ENCODE results near the gene NTSR2. TPM values are rescaled to one million over a fixed set of nuclear protein-coding genes. Genes with fewer than 3 reads are reported as not detected.

Gene NTSR2
- total RNA-seq, 2 donors from 2014 or later = not detected

DNA sequence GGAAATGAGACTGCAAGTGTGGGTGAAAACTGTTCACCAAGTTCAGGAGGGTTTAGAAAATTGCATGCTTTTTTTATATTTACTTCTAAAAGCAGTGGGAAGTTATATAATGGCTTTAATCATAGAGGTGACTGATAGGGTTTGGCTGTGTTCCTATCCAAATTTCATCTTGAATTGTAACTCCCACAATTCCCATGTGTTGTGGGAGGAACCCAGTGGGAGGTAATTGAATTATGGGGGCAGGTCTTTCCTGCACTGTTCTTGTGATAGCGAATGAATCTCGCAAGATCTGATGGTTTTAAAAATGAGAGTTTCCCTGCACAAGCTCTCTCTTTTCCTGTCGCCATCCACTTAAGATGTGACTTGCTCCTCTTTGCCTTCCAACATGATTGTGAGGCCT lies 35.7 kb upstream of the NTSR2 start:
- Histone ChIP-seq H3K9me3 (no peaks in the 10 kb centered on the region), H3K4me3 (no peak overlapping the region), H3K36me3 (no peaks in the 10 kb centered on the region), H3K27ac (no peak overlapping the region), H3K4me1 (ENCODE audit: control insufficient read depth in 1 of 2, low read depth in 2 of 2) (peaks cover 4 to 18% of the 10 kb centered on the region in 2 donors), H3K27me3 (replicated peaks; ENCODE audit: insufficient read depth) (no peaks in the 10 kb centered on the region)
- TF ChIP-seq CTCF (IDR thresholded peaks at IDR 0.05) = no peak
- ATAC-seq (ENCODE audit: insufficient number of reproducible peaks, low FRiP score, low read depth) (no peak), DNase-seq (ENCODE audit: low spot score) (no peak)

GRCh38 chr2:11705063-11705462 lies 35.1 kb upstream of the NTSR2 start:
- no peak for TF ChIP-seq CTCF (IDR thresholded peaks at IDR 0.05)

DNA sequence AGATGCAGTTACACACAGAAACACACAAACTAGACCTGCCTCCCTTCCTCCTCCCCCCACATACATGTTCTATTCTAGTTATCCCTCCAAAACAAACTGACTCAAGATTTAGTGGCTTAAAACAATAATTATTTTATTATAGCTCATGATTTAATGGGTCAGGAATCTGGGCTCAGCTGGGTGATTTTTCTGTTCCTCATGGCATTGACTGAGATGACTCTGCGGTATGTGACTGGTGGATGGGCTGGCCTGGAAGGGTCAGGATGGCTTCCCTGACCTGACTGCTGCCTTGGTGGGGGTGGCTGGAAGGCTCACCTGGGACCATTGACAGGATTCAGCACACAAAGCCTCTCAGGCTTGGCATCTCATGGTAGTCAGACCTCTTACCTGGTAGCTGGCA lies 33.7 kb upstream of the NTSR2 start:
- DNase-seq (ENCODE audit: low spot score) (no peak), ATAC-seq (ENCODE audit: insufficient number of reproducible peaks, low FRiP score, low read depth) (peak; percentile 18)
- peaks cover 0 to 4% of the 10 kb centered on the region in 2 donors for H3K4me1 ChIP-seq (ENCODE audit: control insufficient read depth in 1 of 2, low read depth in 2 of 2)
- no peaks in the 10 kb centered on the region for H3K27me3 ChIP-seq (replicated peaks; ENCODE audit: insufficient read depth)
- H3K27ac ChIP-seq = no peak overlapping the region
- no peaks in the 10 kb centered on the region for H3K36me3 ChIP-seq
- no peak for TF ChIP-seq CTCF (IDR thresholded peaks at IDR 0.05)
- H3K9me3 ChIP-seq = no peaks in the 10 kb centered on the region
- no peak overlapping the region for H3K4me3 ChIP-seq

More at GRCh38 chr2:11705063-11705462, 35.1 kb upstream of the NTSR2 start:
- no peaks in the 10 kb centered on the region for H3K9me3 ChIP-seq
- H3K4me1 ChIP-seq (ENCODE audit: control insufficient read depth in 1 of 2, low read depth in 2 of 2) = peaks cover 2 to 12% of the 10 kb centered on the region in 2 donors
- DNase-seq (ENCODE audit: low spot score) (no peak), ATAC-seq (ENCODE audit: insufficient number of reproducible peaks, low FRiP score, low read depth) (no peak)
- H3K27ac ChIP-seq = no peak overlapping the region
- H3K36me3 ChIP-seq = no peaks in the 10 kb centered on the region
- no peaks in the 10 kb centered on the region for H3K27me3 ChIP-seq (replicated peaks; ENCODE audit: insufficient read depth)
- H3K4me3 ChIP-seq = no peak overlapping the region

DNA sequence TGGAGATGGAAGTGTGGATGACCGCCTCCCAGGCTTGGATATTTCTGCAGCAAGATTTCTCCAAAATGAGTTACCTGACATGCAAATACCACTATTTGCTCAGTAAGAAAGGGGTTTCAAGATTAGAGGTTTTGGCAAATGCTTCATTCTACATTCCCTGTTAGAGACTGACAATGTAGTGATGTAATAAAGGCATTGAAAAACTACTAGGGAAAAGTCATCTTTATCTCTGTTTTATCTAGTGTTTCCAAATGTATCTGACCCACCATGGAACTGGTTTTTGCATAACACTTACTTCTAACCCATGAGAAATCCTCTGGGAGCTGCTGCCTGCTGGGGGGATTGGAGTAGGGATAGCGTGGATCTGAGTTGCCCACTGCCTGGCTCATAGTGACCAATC lies 33.0 kb upstream of the NTSR2 start:
- ATAC-seq (ENCODE audit: insufficient number of reproducible peaks, low FRiP score, low read depth) = no peak
- TF ChIP-seq CTCF (IDR thresholded peaks at IDR 0.05) = no peak
- H3K4me3 ChIP-seq = no peak overlapping the region
- no peaks in the 10 kb centered on the region for H3K36me3 ChIP-seq
- peaks cover 2 to 12% of the 10 kb centered on the region in 2 donors for H3K4me1 ChIP-seq (ENCODE audit: control insufficient read depth in 1 of 2, low read depth in 2 of 2)
- no peak overlapping the region for H3K27ac ChIP-seq
- no peaks in the 10 kb centered on the region for H3K9me3 ChIP-seq
- DNase-seq (ENCODE audit: low spot score) = no peak
- no peaks in the 10 kb centered on the region for H3K27me3 ChIP-seq (replicated peaks; ENCODE audit: insufficient read depth)

DNA sequence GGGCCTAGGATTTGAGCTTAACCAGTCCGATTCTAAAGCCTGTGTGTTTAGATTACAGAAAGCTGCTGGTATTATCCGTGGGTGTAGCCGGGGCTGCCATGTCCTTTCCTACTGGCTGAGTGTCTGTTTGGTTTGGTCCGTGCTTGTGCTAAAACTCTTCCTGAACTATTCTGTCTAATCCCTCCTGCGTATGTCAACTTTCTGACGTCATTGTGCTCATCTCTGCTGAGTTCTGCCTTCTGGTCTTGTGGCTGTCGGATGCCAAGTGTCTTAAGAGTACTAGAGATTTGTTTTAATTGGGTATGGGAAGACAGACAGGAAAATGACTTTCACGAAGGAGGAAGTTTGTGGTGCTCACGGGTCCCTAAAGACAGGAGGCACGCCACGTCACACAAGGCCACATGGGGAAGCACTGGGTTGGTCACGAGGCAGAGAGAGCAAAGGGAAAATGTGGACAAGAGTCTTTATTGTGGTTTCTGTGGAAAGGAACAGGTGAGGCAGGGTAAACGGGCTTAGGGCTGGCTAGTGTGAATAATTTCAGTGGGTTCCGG lies 31.8 kb upstream of the NTSR2 start:
- Histone ChIP-seq H3K36me3 (no peaks in the 10 kb centered on the region), H3K27me3 (replicated peaks; ENCODE audit: insufficient read depth) (no peaks in the 10 kb centered on the region), H3K4me1 (ENCODE audit: control insufficient read depth in 1 of 2, low read depth in 2 of 2) (peaks cover 13 to 23% of the 10 kb centered on the region in 2 donors), H3K4me3 (no peak overlapping the region), H3K27ac (no peak overlapping the region), H3K9me3 (no peaks in the 10 kb centered on the region)
- ATAC-seq (ENCODE audit: insufficient number of reproducible peaks, low FRiP score, low read depth) (no peak), DNase-seq (ENCODE audit: low spot score) (no peak)
- TF ChIP-seq CTCF (IDR thresholded peaks at IDR 0.05) = no peak

Data from thoracic aorta (tissue), 2 donors.